Upper lobe of right lung (tissue), 1 donor: ENCODE data around the gene MIF4GD. TPM values are rescaled to one million over a fixed set of nuclear protein-coding genes. Genes with fewer than 3 reads are reported as not detected.
"Not testable (repeated sequence)": the region's sequence is repeated elsewhere in the genome, so short reads cannot be mapped to it uniquely, and the experiment has no call there.

ENCODE experiments used
- ATAC-seq: fragments of 200-7000 bp; cut with Tn5 transposase; one replicate; pipeline ENCODE4 v1.9.1; 2020; ENCODE audit warnings: mild to moderate bottlenecking, moderate library complexity
- DNase-seq: peaks from one replicate; pipeline ENCODE4 v3.0.0-alpha.2; 2020
- H3K27ac ChIP-seq: fragments of 200-600 bp; one replicate; pipeline ENCODE4 v1.8.0; 2022
- H3K27me3 ChIP-seq: fragments of 200-600 bp; one replicate; pipeline ENCODE4 v1.8.0; 2022; ENCODE audit warnings: mild to moderate bottlenecking
- H3K36me3 ChIP-seq: fragments of 200-600 bp; one replicate; pipeline ENCODE4 v1.8.0; 2022
- H3K4me1 ChIP-seq: fragments of 200-600 bp; one replicate; pipeline ENCODE4 v1.8.0; 2022
- H3K4me3 ChIP-seq: fragments of 200-600 bp; one replicate; pipeline ENCODE4 v1.8.0; 2022; ENCODE audit warnings: mild to moderate bottlenecking
- H3K9me3 ChIP-seq: fragments of 200-600 bp; one replicate; pipeline ENCODE4 v1.8.0; 2022
- CTCF ChIP-seq: fragments of 200-600 bp; IDR thresholded peaks from one replicate; pipeline ENCODE4 v1.8.0; 2022; ENCODE audit warnings: antibody characterized with exemption
- intact Hi-C: fragments of 100-400 bp; cut with DNase I; formaldehyde crosslinking; loops from one replicate; pipeline ENCODE4 v1.11.0; 2022
- total RNA-seq: library from RNA; stranded (reverse); fragmentation: NEBNext Ultra II Directional; extraction: Animal tissue kit (Norgen Biotek cat#: 25700); gene quantifications from one replicate; pipeline ENCODE4 v1.2.1, GENCODE V29; 2021
- donor health status: DM: no; HTN: yes; CAD: no; lungs with severe emphysema.

MIF4GD gene
- total RNA-seq, 1 donor from 2014 or later, result 25.7 TPM

- Histone ChIP-seq H3K9me3 (no peaks in the 10 kb centered on the region), H3K4me1 (no peaks in the 10 kb centered on the region), H3K36me3 (peaks cover 19% of the 10 kb centered on the region), H3K27me3 (no peaks in the 10 kb centered on the region), H3K4me3 (no peak overlapping the region), H3K27ac (no peak overlapping the region)
- intact Hi-C loops, result no loop called here
- TF ChIP-seq CTCF, result no peak
- ATAC-seq (no peak), DNase-seq (no peak)
Measured at GRCh38 chr17:75285123-75285522, 14.1 kb upstream of the MIF4GD start.

GRCh38 chr17:75280189-75280588 lies 9.2 kb upstream of the MIF4GD start:
- H3K4me3 ChIP-seq, H3K9me3 ChIP-seq, intact Hi-C loops, H3K27me3 ChIP-seq, ATAC-seq, DNase-seq, H3K4me1 ChIP-seq, H3K27ac ChIP-seq: not testable (repeated sequence)
- H3K36me3 ChIP-seq, result peaks cover 15% of the 10 kb centered on the region

- Histone ChIP-seq H3K36me3 (peaks cover 14% of the 10 kb centered on the region), H3K27ac (peak overlapping the region; percentile 63)
- intact Hi-C loops, result no loop called here
Measured at GRCh38 chr17:75277664-75278071, 6.6 kb upstream of the MIF4GD start.

GRCh38 chr17:75273977-75274708 lies 3.1 kb upstream of the MIF4GD start:
- Histone ChIP-seq H3K27me3 (no peaks in the 10 kb centered on the region), H3K9me3 (no peaks in the 10 kb centered on the region), H3K4me1 (peaks cover 18% of the 10 kb centered on the region), H3K27ac (no peak overlapping the region), H3K4me3 (no peak overlapping the region), H3K36me3 (peaks cover 4% of the 10 kb centered on the region)
- ATAC-seq (no peak), DNase-seq (no peak)
- TF ChIP-seq CTCF, result no peak
- intact Hi-C loops, result no loop called here

More at GRCh38 chr17:75277664-75278071, 6.6 kb upstream of the MIF4GD start:
- Histone ChIP-seq H3K4me1 (peaks cover 1% of the 10 kb centered on the region), H3K27me3 (no peaks in the 10 kb centered on the region), H3K9me3 (no peaks in the 10 kb centered on the region), H3K4me3 (no peak overlapping the region)
- TF ChIP-seq CTCF, result no peak
- no peak for DNase-seq
- peak; percentile 72 for ATAC-seq

- no peak for DNase-seq
- H3K9me3 ChIP-seq, result no peaks in the 10 kb centered on the region
- no peak overlapping the region for H3K4me3 ChIP-seq
- H3K27ac ChIP-seq, result no peak overlapping the region
- no peak for TF ChIP-seq CTCF
- ATAC-seq, result no peak
- intact Hi-C loops, result no loop called here
- H3K4me1 ChIP-seq, result peaks cover 18% of the 10 kb centered on the region
- no peaks in the 10 kb centered on the region for H3K27me3 ChIP-seq
- peaks cover 4% of the 10 kb centered on the region for H3K36me3 ChIP-seq
Measured at GRCh38 chr17:75272848-75273184, 1.8 kb upstream of the MIF4GD start.

GRCh38 chr17:75271955-75272847 lies 1.2 kb upstream of the MIF4GD start:
- Histone ChIP-seq H3K27ac (peak overlapping the region; percentile 90), H3K4me3 (peak overlapping the region; percentile 73), H3K27me3 (no peaks in the 10 kb centered on the region), H3K9me3 (no peaks in the 10 kb centered on the region), H3K36me3 (peaks cover 6% of the 10 kb centered on the region), H3K4me1 (peaks cover 18% of the 10 kb centered on the region)
- no peak for TF ChIP-seq CTCF
- no peak for ATAC-seq
- intact Hi-C loops, result no loop called here
- no peak for DNase-seq
